Endothelial cell (in vitro differentiated cells): ENCODE data around the gene ITGB5. TPM values are rescaled to one million over a fixed set of nuclear protein-coding genes. Genes with fewer than 3 reads are reported as not detected.
A peak's percentile ranks its signal among the peaks of the same experiment; 100 is the strongest.

ENCODE experiments used
- DNase-seq: peaks from one replicate; pipeline ENCODE4 v3.0.0; 2021; ENCODE audit warnings: low spot score
- H3K27ac Mint-ChIP-seq: one replicate; pipeline ENCODE4 v1.8.0; 2021; ENCODE audit warnings: mixed read lengths, inconsistent platforms; ENCODE audit not compliant: unreplicated experiment
- H3K27me3 Mint-ChIP-seq: one replicate; pipeline ENCODE4 v1.8.0; 2021; ENCODE audit warnings: mild to moderate bottlenecking, moderate library complexity, mixed read lengths, inconsistent platforms; ENCODE audit not compliant: unreplicated experiment
- H3K36me3 Mint-ChIP-seq: one replicate; pipeline ENCODE4 v1.8.0; 2021; ENCODE audit warnings: mild to moderate bottlenecking, low read depth, mixed read lengths, inconsistent platforms; ENCODE audit not compliant: unreplicated experiment
- H3K4me1 Mint-ChIP-seq: one replicate; pipeline ENCODE4 v1.8.0; 2021; ENCODE audit warnings: mild to moderate bottlenecking, mixed read lengths, inconsistent platforms; ENCODE audit not compliant: unreplicated experiment
- H3K4me3 Mint-ChIP-seq: one replicate; pipeline ENCODE4 v1.8.0; 2021; ENCODE audit warnings: mild to moderate bottlenecking, mixed read lengths, inconsistent platforms; ENCODE audit not compliant: unreplicated experiment
- H3K9me3 Mint-ChIP-seq: one replicate; pipeline ENCODE4 v1.8.0; 2021; ENCODE audit warnings: mixed read lengths, inconsistent platforms; ENCODE audit not compliant: unreplicated experiment
- total RNA-seq: library from RNA; stranded (reverse); fragmentation: NEBNext Ultra II Directional; extraction: Animal tissue kit (Norgen Biotek cat#: 25700); gene quantifications from one replicate; pipeline ENCODE4 v1.2.1, GENCODE V29; 2021; ENCODE audit not compliant: unreplicated experiment
- TF ChIP-seq, protein P1 (sequence below): fragments of 200-600 bp; sonication (generic); IDR thresholded peaks from one replicate; pipeline ENCODE4 v1.5.0; 2021; ENCODE audit warnings: antibody characterized with exemption; ENCODE audit not compliant: unreplicated experiment

ITGB5 gene
- total RNA-seq, 1 donor from 2014 or later, result 55.2 TPM

GRCh38 chr3:124928333-124929202 lies 41.4 kb upstream of the ITGB5 start:
- Mint-ChIP-seq H3K4me3 (no peak overlapping the region), H3K4me1 (peaks cover 7% of the 10 kb centered on the region), H3K27me3 (peaks cover 6% of the 10 kb centered on the region), H3K36me3 (no peaks in the 10 kb centered on the region), H3K9me3 (no peaks in the 10 kb centered on the region), H3K27ac (no peak overlapping the region)
- TF ChIP-seq, protein P1, sequence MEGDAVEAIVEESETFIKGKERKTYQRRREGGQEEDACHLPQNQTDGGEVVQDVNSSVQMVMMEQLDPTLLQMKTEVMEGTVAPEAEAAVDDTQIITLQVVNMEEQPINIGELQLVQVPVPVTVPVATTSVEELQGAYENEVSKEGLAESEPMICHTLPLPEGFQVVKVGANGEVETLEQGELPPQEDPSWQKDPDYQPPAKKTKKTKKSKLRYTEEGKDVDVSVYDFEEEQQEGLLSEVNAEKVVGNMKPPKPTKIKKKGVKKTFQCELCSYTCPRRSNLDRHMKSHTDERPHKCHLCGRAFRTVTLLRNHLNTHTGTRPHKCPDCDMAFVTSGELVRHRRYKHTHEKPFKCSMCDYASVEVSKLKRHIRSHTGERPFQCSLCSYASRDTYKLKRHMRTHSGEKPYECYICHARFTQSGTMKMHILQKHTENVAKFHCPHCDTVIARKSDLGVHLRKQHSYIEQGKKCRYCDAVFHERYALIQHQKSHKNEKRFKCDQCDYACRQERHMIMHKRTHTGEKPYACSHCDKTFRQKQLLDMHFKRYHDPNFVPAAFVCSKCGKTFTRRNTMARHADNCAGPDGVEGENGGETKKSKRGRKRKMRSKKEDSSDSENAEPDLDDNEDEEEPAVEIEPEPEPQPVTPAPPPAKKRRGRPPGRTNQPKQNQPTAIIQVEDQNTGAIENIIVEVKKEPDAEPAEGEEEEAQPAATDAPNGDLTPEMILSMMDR, result peak; percentile 82
- peak; percentile 63 for DNase-seq

- Mint-ChIP-seq H3K27me3 (peaks cover 6% of the 10 kb centered on the region), H3K9me3 (no peaks in the 10 kb centered on the region), H3K4me3 (no peak overlapping the region), H3K36me3 (no peaks in the 10 kb centered on the region), H3K4me1 (peaks cover under 1% of the 10 kb centered on the region), H3K27ac (no peak overlapping the region)
- TF ChIP-seq, protein P1, result no peak
- DNase-seq, result no peak
Observed at GRCh38 chr3:124927574-124928045, 40.4 kb upstream of the ITGB5 start.

DNA sequence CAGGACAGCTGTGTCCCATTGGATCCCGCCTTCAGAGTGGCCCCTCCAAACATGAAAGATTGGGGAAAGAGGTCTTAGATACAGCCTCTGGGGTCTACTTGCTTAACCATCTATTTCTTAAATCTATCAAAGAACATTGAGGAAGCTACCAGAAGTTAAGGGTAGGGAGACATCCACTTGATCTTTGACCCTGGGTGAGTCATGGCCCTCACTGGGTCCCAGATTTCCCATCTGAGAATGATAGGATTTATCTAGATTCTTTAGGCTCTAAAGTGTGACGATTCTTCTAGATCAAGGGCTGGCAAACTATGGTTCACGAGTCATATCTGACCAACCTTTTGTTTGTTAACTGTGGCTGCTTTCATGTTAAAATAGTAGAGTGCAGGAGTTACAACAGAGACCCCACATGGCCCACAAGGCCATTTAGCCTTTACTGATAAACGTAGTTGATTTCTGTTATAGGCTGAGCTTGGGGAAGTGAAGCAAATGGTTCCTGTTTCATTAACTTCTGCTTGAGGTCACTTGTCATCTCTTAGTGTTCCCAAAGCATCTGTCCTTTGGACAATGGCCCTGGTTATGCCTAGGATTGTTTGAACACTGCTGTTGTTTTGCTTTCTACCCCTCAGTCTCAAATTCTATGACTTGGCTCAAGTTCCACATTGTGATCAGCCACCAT lies 39.4 kb upstream of the ITGB5 start:
- peaks cover 6% of the 10 kb centered on the region for H3K27me3 Mint-ChIP-seq
- TF ChIP-seq, protein P1, result no peak

GRCh38 chr3:124924741-124925140 lies 37.6 kb upstream of the ITGB5 start:
- H3K9me3 Mint-ChIP-seq, result no peaks in the 10 kb centered on the region
- DNase-seq, result no peak
- H3K27me3 Mint-ChIP-seq, result peaks cover 2% of the 10 kb centered on the region
- H3K27ac Mint-ChIP-seq, result no peak overlapping the region
- H3K4me1 Mint-ChIP-seq, result no peaks in the 10 kb centered on the region
- no peaks in the 10 kb centered on the region for H3K36me3 Mint-ChIP-seq
- TF ChIP-seq, protein P1, result no peak
- H3K4me3 Mint-ChIP-seq, result no peak overlapping the region

More for the DNA sequence above, 39.4 kb upstream of the ITGB5 start:
- no peak overlapping the region for H3K4me3 Mint-ChIP-seq
- DNase-seq, result no peak
- H3K27ac Mint-ChIP-seq, result no peak overlapping the region
- H3K36me3 Mint-ChIP-seq, result no peaks in the 10 kb centered on the region
- no peaks in the 10 kb centered on the region for H3K4me1 Mint-ChIP-seq
- H3K9me3 Mint-ChIP-seq, result no peaks in the 10 kb centered on the region
